CD4-positive, alpha-beta T cell treated with Interferon alpha-2 for 1 hour (primary cell): ENCODE data around the gene GUCY1A2.
"Not testable (repeated sequence)": the region's sequence is repeated elsewhere in the genome, so short reads cannot be mapped to it uniquely, and the experiment has no call there.

Experiments
- DNase-seq, 2 donors: peaks; one replicate each; pipeline ENCODE4 v3.0.0-alpha.2; 2020 to 2022

GUCY1A2 gene

DNA sequence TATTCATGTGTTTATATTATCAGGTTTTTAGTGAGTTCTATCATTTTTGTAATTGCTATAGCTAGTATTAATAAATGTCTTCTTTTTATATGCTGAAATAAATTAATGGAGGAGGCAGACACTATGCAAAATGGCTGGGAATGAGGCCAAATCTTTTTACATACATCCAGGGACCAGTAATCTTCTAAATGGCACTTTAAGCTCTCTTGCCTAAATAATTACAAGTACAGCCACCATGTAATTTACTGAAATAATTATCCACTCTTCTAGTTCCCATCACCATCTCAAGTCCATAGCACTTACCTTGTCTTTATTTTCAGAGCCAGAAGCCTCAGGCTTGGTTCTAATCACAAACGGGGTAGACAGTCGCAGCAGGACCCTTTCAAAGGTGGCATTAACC, 79.1 kb downstream of the GUCY1A2 start:
- DNase-seq: no peak

DNA sequence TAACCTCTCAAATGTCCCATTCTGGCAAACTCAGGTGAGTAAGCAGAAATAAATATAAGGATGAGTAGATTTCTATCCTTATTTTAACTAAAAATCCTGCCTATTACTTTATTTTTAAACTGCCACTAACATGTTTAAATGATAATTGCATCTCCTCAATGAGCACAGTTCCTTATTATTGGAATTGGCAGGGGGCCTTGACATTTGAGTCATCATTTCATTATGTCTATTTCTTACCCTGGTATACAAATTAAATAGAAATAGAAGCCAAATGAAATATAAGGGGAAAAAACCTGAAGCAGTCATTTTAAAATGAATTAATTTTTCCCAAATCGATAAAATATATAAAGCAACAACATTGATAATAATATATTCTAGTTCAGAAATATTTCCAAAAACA, 81.2 kb downstream of the GUCY1A2 start:
- DNase-seq: no peak

DNA sequence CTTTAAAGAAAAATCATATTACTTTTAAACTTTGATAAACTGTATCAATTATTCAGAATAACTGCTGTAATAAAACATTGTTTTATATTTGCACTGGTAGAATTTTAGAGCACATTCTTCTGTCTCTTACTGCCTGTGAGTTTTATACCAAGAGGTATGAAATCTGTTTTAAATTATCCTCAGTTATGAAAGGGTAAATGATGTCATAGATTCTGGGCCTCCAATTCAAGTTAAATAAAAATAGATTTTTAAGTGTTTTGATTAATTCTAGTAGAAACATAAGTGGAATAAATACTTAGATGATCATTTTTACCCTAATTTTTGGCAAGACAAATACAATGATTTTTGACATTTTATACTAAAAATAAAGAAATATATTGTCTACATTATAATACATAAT, 93.0 kb downstream of the GUCY1A2 start:
- no peak for DNase-seq

DNA sequence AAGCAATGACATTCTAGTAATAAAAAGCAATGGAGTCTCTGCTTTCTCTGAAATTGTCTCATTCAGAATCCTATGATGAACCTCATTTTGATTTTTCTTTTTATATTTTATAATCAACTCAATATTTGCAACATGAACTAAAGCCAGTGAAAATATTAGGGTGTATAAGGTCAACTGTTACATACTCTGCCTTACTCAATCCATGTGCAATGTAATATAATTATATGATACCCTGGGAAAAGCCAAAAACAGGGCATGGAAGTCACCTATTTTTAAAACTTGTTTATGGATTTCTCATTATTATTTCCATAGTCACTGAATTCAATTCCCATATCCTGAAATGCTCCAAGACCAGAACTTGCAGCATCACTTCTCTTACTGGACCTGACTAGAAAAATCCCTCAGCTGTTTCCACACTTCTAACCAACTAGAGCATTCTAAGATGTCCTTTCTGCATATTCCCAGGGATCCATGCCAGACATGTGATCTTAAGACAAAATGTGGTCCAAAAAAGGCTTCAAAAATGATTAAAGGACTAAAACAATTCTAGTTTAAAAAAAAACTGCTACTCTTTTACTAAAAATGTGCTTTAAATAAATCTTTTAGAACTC, 97.3 kb downstream of the GUCY1A2 start:
- no peak for DNase-seq

DNA sequence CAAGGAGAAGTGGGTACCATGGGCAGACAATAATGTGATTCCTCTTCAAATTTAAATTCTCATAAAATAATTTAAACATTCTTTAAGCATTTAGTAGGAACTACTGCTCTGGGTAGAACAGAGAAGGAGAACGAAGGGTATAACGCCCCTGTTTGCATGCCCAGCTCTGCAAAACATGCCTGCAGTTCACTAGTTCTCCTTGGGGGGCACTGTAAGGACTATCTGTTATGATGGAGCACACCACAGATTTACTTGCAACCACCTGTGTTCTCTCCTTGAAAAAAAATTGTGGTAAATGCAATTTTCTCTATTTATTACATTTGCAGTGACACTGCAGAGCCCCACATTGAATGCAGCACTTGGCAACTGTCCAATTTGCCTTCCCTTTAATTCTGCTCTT, 100.3 kb downstream of the GUCY1A2 start:
- no peak for DNase-seq

DNA sequence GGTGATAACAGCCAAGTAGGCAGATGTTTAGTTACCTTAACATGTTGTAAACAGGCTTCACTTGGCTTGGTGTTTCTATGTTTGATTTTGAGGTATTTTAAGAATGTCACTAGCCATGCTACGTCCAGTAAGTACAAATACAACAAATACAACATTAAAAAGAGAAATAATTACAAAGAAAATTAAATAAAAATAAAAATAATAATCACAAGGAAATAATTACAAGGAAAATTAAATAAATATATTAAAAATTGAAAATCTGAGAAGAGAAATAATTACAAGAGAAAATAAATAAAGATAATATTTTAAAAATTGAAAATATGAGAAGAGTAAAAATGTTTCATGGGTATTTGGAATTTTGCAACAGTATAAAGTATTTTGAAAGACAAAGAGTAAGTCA, 103.9 kb downstream of the GUCY1A2 start:
- DNase-seq: no peak

DNA sequence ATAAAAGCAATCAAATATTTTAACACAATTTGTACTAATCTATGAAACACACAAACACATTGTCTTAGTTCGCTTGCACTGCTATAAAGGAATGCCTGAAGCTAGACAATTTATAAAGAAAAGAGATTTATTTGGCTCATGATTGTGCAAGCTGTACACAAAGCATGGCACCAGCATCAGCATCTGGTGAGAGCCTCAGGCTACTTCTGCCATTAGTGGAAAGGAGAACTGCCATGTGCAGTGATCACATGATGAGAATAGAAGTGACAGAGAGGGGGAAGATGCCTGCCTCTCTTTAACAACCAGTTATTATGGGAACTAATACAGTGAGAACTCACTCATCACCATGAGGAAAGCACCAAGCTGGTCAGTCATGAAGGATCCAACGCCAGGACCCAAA, 105.1 kb downstream of the GUCY1A2 start:
- DNase-seq: no peak

DNA sequence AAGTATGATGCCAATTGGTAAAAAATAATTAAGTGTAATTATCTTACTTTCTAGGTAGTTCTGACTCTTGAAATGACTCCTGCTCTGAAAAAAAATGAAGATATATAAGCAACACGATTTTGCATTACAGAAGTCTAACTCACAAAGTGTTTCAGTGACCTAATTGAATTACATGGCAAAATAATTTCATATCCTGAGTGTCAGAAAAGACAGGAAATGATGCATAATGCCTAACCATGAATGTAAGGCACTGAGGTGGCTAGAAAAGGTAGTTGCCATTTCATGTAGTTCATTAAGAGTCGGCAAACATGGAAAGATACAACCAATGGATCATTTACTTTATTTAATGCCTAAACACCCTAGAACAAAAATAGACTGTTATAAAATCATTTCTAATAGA, 113.5 kb downstream of the GUCY1A2 start:
- no peak for DNase-seq

DNA sequence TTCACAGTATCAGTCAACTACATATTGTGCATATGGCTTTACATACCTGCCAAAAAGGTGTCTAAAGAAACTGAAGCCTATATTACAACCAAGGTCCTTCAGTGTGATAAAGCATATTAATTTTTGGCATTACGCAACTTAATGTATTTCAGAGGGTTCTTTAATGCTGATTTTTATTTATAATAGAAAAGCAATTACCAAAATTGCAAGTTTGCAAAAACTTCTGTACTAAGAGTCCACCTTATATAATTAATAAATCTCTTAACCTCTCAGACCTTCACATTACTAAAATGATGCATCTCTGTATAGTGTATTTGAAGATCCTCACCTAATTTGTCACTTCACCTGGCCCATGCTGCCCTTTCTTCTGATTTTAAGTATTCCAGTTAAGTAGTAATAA, 128.6 kb downstream of the GUCY1A2 start:
- no peak for DNase-seq

DNA sequence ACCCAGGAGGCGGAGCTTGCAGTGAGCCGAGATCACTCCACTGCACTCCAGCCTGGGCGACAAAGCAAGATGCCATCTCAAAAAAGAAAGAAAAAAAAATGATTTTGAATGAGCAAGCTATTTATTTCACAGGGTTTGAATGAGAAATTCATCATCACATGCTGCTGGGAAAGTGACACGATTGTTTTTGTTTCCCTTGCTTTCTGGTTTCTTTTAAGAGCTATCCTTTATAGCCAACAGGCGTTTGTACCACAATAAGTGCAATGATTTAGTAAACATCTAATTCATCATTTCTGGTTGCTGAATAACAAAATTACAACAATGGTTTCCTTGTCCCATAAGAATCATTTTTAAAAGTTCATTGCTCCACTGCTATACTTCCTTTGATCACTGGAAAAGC, 129.9 kb downstream of the GUCY1A2 start:
- no peak for DNase-seq

DNA sequence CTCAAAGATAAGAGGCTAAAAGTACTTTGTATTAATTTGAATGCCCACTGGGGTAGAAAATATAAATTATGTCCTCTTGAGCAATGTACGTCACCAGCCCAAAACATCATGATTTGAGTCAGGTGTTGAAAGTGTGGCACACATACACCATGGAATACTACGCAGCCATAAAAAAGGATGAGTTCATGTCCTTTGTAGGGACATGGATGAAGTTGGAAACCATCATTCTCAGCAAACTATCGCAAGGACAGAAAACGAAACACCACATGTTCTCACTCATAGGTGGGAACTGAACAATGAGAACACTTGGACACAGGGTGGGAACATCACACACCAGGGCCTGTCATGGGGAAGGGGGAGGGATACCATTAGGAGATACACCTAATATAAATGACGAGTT, 134.6 kb downstream of the GUCY1A2 start:
- DNase-seq: not testable (repeated sequence)

DNA sequence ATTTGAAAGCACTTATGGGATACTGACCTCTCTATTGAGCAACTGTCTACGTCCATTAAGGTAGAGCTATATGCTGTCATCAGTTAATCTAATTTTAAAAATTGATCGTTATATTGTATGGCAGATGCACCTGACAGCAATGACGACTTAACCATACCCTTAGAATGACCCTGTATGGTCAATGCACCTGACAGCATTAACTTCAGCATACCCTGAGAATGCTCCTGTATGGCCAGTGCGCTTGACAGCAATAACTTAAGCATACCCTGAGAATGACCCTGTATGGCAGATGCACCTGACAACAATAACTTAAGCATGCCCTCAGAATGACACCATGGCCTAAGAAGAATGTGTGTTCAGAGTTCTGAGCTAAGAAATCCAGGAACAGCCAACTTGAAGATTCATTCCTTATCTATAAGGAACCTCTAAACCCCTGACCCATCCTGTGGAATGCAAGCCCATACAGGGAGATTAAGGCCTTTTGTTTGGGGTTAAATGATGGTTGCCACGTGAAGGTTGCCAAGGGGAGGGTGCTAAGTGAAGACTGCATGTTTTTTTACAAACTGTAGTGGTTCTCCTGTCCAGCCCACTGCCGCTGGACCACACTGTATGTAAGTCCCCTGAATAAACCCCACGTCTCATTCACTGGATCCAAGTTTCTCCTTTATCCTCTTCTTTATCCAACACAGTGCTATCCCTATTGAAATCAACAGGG, 138.3 kb downstream of the GUCY1A2 start:
- DNase-seq: no peak

DNA sequence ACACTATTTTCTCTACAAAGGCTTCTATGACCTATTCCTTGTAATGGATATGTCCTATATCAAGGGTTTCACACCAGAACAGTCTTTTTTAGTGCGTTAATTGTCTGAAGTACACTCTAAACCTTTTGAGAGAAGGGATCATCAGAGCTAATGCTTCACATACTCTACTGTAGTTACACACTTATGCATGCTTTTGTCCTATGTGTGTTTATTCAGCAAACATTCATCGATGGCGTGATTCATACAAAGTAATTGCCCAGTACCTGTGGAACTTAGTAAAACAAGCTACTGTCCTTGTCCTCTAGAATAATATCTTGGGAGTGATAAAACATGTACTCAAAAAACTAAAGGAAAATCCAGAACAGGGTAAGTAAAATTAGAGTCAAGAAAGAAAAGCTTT, 139.2 kb downstream of the GUCY1A2 start:
- DNase-seq: no peak

DNA sequence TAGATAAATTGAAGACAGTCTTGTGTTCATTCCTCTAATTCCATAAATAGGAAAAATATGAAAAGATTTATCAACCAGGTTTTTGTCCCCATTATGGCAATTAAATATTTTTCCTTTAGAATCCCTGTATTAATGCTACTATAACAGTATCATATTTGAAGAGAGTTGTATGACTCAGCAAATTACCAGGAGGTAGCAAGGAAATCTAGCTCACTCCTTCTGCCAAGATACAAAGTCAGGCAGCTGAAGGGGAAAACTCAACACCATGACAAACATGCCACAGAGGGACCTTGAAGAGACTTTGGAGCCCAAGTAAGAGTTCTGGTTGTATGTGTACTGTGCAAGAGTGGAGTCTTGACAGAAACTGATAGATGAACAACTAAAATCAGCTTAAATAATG, 143.3 kb downstream of the GUCY1A2 start:
- no peak for DNase-seq

DNA sequence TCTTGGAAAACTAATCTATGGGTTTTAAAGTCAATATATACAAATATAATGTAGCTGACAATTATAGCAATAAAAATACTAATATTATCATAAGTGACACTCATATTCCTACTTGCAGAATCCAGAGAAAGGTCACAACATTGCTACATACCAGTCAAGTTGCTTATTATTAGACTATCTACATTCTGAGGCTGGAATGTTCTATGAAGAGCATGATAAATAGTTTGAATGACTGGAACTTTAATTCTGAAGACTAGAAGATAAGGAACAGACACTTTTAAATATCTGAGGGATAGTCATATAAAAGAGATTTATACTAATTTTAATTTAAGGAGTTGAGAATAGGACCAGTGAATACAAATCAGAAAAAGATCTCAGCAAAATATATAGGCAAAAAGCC, 146.0 kb downstream of the GUCY1A2 start:
- no peak for DNase-seq

DNA sequence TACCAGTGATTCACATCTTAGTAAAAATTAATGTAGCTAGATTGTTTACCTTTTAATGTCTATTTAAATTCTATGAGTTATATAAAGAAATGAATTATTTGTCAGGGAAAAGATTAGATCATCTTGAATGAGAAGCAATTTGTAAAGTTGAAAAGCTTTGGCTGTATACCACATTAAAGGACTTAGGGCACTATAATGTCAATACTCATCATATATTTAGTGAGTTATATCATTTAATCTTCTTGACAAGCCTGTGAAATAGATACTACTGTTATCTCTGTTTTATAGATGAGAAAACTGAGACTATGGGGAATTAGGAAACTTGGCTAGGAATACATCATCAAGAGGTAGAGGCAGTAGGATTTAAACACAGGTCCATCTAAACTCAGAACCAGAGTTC, 160.1 kb downstream of the GUCY1A2 start:
- no peak for DNase-seq

DNA sequence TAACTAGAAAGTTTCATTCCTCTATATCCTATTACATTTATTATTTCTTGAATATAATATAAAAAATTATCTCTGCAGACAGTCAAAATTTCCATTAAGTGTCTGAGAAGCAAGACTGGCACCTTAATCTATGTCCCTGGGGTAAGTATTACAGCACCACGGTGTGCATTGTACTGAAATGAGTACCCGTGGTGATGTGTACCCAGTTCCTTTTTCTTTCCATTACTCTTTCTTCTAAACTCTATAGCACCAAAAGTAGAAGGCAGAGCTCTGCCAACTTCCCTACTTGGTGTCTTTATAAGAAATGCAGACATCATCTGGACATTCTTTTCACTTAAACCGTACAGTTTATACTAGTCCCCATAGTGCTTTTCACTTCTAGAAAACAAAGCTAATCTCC, 161.7 kb downstream of the GUCY1A2 start:
- no peak for DNase-seq

DNA sequence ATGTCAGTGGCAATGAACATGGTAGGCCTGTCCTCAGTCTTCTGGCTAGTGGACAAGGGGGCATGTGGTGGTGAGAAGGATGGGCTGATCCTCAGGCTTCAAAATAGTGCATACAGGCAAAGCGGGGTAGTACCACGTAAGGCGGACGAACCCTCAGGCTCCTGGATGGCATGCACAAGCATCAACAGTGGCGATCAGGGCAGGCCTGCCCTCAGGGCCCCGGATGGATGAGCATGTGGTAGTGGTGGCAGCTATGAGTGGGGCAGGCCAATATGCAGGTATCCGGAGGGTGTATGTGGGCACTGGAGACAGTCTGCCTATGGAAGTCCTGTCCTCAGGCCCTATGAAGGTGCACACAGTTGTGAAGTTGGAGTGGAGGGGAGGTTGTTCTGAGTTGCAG, 163.8 kb downstream of the GUCY1A2 start:
- no peak for DNase-seq

DNA sequence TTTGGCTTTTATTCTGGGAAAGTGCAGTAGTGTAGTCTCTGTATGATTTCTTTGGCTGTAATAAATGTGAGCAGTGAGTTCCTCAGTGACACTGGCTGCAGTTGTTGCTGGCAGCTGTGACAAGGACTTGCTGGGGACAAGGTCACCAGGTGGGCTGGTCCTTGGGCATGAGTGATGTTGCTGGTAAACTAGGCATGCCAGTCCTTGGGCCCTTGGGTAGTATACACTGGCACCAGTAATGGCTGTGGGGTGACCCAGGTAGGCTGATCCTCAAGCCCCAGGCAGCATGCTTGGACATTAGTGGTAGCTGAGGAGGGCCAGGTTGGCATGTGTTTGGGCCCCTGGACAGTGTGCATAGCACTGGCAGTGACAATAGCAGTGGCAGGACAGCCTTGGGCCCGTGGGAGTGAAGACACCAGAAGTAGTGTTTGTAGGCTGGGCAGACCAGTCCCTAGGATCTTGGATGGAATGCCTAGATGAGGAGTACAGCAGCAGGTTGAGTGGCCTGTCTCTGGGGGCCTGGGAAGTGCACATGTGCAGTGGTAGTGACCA, 164.3 kb downstream of the GUCY1A2 start:
- no peak for DNase-seq

DNA sequence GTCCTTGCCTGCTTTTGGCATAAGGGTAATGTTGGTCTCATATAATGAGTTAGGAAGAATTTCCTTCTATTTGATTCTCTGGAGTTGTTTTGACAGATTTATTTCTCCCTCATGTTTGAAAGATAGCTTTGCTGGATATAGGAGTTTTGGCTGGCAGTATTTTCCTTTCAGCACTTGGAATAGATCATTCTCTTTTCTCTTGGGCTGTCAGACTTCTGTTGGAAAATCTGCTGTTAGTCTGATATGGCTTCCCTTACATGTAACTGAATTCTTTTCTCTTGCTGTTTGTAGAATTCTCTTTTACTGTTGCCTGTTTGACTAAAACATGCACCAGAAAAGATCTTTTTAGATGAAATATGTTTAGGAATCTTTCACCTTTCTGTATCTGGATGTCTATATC, 165.5 kb downstream of the GUCY1A2 start:
- no peak for DNase-seq

DNA sequence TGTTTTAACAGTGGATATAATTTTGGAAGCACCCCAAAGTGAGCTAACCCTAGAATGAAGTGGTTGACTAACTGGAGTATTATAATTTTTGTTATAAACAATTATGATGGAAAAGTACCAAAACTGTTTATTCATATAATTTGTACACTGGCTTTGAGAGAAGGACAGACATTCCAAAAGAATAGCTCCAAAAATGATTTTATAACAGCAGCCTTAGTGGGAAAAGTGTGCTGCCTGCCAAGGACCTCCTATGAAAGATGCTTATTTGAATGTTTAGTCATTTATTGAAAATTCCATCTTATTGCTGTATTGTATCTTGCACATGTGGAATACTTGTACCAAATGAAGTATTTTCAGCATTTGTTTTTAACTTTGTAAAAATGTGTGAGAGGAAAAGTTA, 169.8 kb downstream of the GUCY1A2 start:
- no peak for DNase-seq

DNA sequence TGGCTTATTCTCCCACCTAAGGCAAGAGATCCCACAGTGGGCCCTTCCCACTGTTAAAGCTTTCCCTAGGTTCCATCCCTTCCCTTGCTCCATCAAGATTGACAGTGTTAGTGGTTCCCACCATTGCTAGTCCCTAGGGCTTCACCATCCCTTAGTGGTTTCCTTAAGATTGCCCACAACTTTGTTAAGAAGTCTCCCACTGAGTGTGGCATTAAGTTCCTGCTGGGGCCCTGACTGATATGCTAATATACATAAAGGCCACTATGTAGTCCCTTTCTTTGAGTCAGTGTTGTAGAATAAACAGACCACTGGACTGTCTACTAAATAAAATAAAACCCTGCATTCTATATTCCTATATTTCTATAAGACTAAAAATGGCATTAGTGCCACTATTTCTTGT, 176.1 kb downstream of the GUCY1A2 start:
- DNase-seq: no peak

DNA sequence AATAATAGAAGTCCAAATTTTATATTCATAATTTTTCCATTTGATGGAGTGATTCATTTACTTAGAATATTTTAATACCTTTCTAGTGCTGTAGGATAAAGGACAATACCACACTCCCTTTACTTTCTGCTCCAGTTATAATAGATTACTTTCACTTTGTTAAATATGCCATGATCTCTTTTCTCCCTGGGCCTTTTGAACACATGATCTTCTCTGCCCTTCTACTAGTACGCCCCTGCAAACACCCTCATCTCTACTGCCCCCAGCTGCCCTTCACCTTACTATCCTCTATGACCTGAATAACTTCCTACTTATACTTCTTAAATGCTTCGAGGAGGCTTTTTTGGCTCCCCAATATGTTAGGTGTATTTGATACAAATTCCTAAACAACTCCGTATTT, 177.3 kb downstream of the GUCY1A2 start:
- no peak for DNase-seq

DNA sequence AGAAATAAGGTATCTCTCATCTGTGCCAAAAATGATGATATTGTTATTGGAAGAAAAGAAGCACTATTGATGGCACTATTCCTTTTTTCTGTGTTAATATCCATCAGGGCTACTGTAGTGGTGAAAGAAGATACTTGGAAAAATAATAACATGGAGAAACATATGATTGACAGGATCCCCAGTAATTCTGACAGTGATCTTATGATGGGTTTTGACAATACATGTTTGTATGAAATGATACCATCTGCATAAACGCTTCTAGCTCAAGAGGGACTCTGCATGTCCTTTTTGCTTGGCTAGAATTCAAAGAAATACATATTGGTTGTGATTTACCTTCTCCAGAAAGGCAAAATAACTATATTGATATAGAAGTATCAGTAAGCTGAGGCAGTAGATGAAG, 178.1 kb downstream of the GUCY1A2 start:
- DNase-seq: no peak

DNA sequence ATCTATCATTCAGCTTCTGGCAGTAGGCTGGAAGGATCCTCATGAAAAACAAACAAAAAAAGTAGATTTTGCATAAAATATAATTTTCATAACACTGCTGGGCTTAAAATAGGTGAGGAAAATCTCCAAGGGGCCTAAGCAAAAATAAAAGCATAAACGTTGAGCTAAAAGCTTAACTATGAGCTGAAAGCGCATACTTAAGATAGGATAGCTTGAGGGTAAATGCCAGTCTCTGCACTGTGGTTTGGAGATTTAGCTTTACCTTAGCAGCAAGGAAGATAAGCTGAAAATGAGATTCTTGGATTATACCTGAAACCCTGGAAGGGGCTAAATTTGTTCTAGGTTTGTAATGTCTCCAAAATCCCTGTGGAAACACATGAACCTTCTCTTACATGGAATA, 183.7 kb downstream of the GUCY1A2 start:
- DNase-seq: no peak
